Suprapubic skin (tissue), 4 donors: ENCODE data around the gene OSBPL7. TPM values are rescaled to one million over a fixed set of nuclear protein-coding genes. Genes with fewer than 3 reads are reported as not detected.
"Not testable (repeated sequence)": the region's sequence is repeated elsewhere in the genome, so short reads cannot be mapped to it uniquely, and the experiment has no call there.

ENCODE experiments used
- DNase-seq, 2 donors: peaks; one replicate each; pipeline ENCODE4 v3.0.0-alpha.2; 2019; ENCODE audit warnings: low spot score in 2 of 2
- H3K27ac ChIP-seq: fragments of 200-600 bp; sonication (generic); one replicate; pipeline ENCODE4 v1.5.1; 2019
- H3K27me3 ChIP-seq: fragments of 200-600 bp; sonication (generic); one replicate; pipeline ENCODE4 v1.5.1; 2019
- H3K36me3 ChIP-seq: fragments of 200-600 bp; sonication (generic); one replicate; pipeline ENCODE4 v1.5.1; 2019
- H3K4me1 ChIP-seq: fragments of 200-600 bp; sonication (generic); one replicate; pipeline ENCODE4 v1.5.1; 2019
- H3K4me3 ChIP-seq: fragments of 200-600 bp; sonication (generic); one replicate; pipeline ENCODE4 v1.5.1; 2019; ENCODE audit warnings: mild to moderate bottlenecking
- H3K9me3 ChIP-seq: fragments of 200-600 bp; sonication (generic); one replicate; pipeline ENCODE4 v1.5.1; 2019
- EP300 ChIP-seq: sonication (generic); formaldehyde crosslinking; IDR thresholded peaks from one replicate; pipeline ENCODE4 v1.6.1; 2017; ENCODE audit warnings: antibody characterized with exemption
- POLR2A ChIP-seq, 2 donors: fragments of 450-650 bp; IDR thresholded peaks; one replicate each; pipeline ENCODE4 v1.6.1; 2017; ENCODE audit warnings: antibody characterized with exemption in 2 of 2, mild to moderate bottlenecking in 2 of 2, moderate library complexity in 2 of 2
- POLR2AphosphoS5 ChIP-seq, 3 donors: sonication (generic); formaldehyde crosslinking; IDR thresholded peaks; one replicate each; pipeline ENCODE4 v1.6.1; 2017; ENCODE audit warnings: antibody characterized with exemption in 3 of 3
- WGBS: methylation state at CpG from one replicate; pipeline ENCODE4 v1.1.5; 2018; 5-methylcytosine and 5-hydroxymethylcytosine counted together
- total RNA-seq, 4 donors: library from RNA; depleted of rRNA; stranded (reverse); fragments of >200 nt; gene quantifications; one replicate each; pipeline ENCODE4 v1.1.0, GENCODE V29; 2016
- TF ChIP-seq, protein P1 (sequence below), 2 donors: fragments of 200-600 bp in 1 of 2; fragments of 450-650 bp in 1 of 2; sonication (generic) in 1 of 2; IDR thresholded peaks; one replicate each; pipeline ENCODE4 v1.5.1; 2016 to 2019; ENCODE audit warnings: antibody characterized with exemption in 2 of 2, mild to moderate bottlenecking in 1 of 2, moderate library complexity in 1 of 2

OSBPL7 gene
- total RNA-seq, 4 donors from 2014 or later = 1.3 to 2.0 (median 1.6) TPM

DNA sequence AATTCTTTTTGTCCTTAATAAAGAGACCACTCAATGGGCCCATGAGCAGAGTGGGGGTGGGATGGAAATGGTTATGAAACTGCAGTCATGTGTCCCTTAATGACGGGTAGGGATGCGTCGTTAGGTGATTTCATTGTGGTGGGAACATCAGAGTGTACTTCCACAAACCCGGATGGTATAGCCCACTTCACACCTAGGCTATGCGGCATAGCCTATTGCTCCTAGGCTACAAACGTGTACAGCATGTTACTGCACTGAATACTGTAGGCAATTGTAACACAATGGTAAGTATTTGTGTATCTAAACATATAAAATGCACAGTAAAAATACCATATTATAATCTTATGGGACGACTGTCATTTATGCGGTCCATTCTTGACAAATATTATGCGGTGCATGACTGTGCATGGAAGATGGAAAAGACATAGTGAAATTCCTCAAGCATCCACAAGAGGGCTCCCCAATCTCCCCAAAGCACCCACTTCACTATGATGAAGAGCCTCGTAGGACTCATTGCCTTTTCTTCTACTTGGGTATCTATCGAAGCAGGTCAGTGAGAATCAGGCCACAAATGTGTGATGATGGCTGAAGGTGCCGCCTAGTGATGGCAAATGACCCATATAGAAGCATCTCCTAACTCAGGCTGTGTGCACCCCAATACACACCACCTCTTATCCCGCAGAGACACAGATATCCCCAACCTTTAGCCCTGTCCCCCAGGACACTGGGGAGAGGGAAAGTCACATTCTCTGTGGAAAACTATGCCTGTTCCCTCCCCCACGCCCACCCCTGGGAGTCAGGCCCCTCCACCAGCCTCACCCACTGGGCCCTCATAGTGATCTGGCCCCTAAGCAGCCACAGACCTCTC is 45.0 kb downstream of the OSBPL7 start:
- Histone ChIP-seq H3K36me3 (no peaks in the 10 kb centered on the region), H3K4me1 (no peaks in the 10 kb centered on the region), H3K9me3 (no peaks in the 10 kb centered on the region), H3K27ac (no peak overlapping the region), H3K4me3 (no peak overlapping the region), H3K27me3 (peaks cover 58% of the 10 kb centered on the region)
- no peak for DNase-seq
- 54% methylated on average over 14 of the region's 14 CpGs for WGBS
- TF ChIP-seq POLR2AphosphoS5 (IDR thresholded peaks at IDR 0.05) = no peak
- TF ChIP-seq, protein P1, sequence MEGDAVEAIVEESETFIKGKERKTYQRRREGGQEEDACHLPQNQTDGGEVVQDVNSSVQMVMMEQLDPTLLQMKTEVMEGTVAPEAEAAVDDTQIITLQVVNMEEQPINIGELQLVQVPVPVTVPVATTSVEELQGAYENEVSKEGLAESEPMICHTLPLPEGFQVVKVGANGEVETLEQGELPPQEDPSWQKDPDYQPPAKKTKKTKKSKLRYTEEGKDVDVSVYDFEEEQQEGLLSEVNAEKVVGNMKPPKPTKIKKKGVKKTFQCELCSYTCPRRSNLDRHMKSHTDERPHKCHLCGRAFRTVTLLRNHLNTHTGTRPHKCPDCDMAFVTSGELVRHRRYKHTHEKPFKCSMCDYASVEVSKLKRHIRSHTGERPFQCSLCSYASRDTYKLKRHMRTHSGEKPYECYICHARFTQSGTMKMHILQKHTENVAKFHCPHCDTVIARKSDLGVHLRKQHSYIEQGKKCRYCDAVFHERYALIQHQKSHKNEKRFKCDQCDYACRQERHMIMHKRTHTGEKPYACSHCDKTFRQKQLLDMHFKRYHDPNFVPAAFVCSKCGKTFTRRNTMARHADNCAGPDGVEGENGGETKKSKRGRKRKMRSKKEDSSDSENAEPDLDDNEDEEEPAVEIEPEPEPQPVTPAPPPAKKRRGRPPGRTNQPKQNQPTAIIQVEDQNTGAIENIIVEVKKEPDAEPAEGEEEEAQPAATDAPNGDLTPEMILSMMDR (IDR thresholded peaks at IDR 0.05) = peak; percentile 4 to 57

DNA sequence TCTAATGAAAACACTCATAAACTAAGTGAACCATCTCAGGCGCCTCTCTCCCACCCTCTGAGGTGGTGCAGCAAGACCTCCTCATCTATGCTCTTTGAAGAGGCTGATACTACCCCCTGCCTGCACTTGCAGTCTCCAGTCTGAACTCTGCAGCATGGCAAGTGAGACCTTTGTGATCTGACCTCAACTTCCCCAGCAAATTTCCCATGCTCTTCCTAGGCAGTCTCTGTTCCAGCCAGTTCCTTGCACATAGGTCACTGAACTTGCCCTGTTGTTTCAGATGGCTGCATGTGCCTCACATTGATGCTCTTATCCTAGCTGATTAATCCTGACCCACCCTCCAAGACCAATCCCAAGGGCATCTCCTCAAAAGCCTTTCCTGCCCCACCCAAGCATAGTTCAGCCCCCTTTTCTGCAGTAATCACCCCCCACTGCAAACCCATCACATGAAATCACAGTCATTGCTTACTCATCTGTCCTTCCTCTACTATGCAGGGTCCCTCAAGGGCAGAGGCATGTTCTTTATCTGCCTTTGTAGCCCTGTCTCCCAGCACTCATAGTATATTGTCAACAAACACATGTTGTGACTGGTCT is 46.5 kb downstream of the OSBPL7 start:
- TF ChIP-seq POLR2AphosphoS5 (IDR thresholded peaks at IDR 0.05) (no peak), POLR2A (IDR thresholded peaks at IDR 0.05) (no peak), EP300 (no peak)
- TF ChIP-seq, protein P1 (IDR thresholded peaks at IDR 0.05) = no peak
- Histone ChIP-seq H3K36me3 (no peaks in the 10 kb centered on the region), H3K4me3 (no peak overlapping the region), H3K4me1 (no peaks in the 10 kb centered on the region), H3K27me3 (peaks cover 55% of the 10 kb centered on the region), H3K27ac (no peak overlapping the region), H3K9me3 (no peaks in the 10 kb centered on the region)
- DNase-seq = no peak
- WGBS = 80% methylated on average over 1 of the region's 1 CpG

DNA sequence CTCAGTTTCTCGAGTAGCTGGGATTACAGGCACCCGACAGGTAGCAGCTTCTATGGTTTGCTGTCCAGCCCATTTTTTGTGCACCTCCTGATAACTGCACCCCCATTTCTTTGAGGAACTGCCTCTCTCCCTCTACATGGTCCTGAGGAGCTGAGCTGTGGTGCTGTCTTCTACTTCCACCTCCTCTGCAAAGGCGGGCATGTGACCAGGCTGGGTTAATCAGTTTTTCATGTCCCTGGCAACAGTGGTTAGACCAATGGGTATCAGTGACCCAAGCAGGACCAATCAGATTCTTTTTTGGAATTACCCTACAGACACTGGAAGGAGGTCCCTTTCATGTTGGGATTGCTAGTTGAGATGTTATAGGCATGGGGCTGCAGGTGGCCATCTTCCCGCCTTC is 47.3 kb downstream of the OSBPL7 start:
- H3K36me3 ChIP-seq = no peaks in the 10 kb centered on the region
- H3K9me3 ChIP-seq = no peaks in the 10 kb centered on the region
- no peak for TF ChIP-seq POLR2A (IDR thresholded peaks at IDR 0.05)
- TF ChIP-seq EP300 = no peak
- TF ChIP-seq POLR2AphosphoS5 (IDR thresholded peaks at IDR 0.05) = no peak
- TF ChIP-seq, protein P1 (IDR thresholded peaks at IDR 0.05) = no peak
- no peak overlapping the region for H3K4me3 ChIP-seq
- H3K27me3 ChIP-seq = peaks cover 53% of the 10 kb centered on the region
- no peaks in the 10 kb centered on the region for H3K4me1 ChIP-seq
- no peak for DNase-seq
- no peak overlapping the region for H3K27ac ChIP-seq
- 76% methylated on average over 4 of the region's 4 CpGs for WGBS

DNA sequence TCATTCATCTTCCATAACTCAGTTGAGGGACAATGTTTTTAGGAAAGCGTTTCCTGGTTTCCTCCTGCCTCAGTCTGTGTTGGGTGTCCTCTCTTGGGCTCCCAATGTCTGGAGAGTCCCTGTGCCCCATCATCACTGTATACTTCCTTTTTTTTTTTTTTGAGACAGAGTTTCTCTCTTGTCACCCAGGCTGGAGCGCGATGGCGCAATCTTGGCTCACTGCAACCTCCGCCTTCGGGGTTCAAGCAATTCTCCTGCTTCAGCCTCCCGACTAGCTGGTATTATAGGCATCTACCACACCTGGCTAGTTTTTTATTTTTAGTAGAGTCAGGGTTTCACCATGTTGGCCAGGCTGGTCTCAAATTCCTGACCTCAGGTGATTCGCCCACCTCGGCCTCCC is 47.9 kb downstream of the OSBPL7 start:
- not testable (repeated sequence) for H3K36me3 ChIP-seq, H3K4me1 ChIP-seq, DNase-seq, H3K9me3 ChIP-seq, H3K4me3 ChIP-seq, H3K27ac ChIP-seq
- WGBS = 85% methylated on average over 9 of the region's 9 CpGs
- H3K27me3 ChIP-seq = peaks cover 52% of the 10 kb centered on the region

DNA sequence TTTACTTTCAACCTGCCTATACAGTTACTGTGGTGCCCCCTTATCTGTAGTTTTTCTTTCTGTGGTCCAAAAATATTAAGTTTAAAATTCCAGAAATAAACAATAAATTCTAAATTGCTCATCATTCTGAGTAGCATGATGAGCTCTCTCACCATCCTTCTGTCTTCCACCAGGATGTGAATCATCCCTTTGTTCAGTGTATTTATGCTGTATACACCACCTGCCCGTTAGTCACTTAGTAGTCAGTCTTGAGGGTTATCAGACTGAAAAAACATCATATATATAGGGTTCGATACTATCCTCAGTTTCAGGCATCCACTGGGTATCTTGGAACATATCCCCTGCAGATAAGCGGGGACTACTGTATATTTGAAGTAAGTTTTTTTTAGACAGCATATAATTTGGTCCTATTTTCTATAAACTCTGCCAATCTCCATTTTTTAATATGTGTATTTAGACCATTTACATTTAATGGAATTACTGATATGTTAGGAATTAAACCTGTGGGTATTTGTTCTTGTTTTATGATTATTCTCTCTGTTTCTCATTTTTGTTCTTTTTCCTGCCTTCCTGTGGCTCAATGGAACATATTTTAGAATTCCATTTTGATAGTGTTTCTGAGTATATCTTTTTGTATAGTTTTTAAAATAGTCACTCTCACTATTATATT is 57.5 kb downstream of the OSBPL7 start:
- DNase-seq = no peak
- 78% methylated on average over 3 of the region's 3 CpGs for WGBS
- Histone ChIP-seq H3K4me3 (no peak overlapping the region), H3K9me3 (peaks cover 10% of the 10 kb centered on the region), H3K27ac (no peak overlapping the region), H3K36me3 (no peaks in the 10 kb centered on the region), H3K27me3 (no peaks in the 10 kb centered on the region), H3K4me1 (no peaks in the 10 kb centered on the region)
- no peak for TF ChIP-seq POLR2A (IDR thresholded peaks at IDR 0.05)
- no peak for TF ChIP-seq POLR2AphosphoS5 (IDR thresholded peaks at IDR 0.05)
- TF ChIP-seq, protein P1 (IDR thresholded peaks at IDR 0.05) = no peak
- no peak for TF ChIP-seq EP300
